GM19043 (cell line): ENCODE results near the gene LARGE1.

ENCODE experiments used
- ATAC-seq: cut with Tn5 transposase; IDR thresholded peaks from one replicate; pipeline ENCODE4 v1.9.1; 2021; ENCODE audit warnings: low read depth; ENCODE audit not compliant: unreplicated experiment

LARGE1 gene

DNA sequence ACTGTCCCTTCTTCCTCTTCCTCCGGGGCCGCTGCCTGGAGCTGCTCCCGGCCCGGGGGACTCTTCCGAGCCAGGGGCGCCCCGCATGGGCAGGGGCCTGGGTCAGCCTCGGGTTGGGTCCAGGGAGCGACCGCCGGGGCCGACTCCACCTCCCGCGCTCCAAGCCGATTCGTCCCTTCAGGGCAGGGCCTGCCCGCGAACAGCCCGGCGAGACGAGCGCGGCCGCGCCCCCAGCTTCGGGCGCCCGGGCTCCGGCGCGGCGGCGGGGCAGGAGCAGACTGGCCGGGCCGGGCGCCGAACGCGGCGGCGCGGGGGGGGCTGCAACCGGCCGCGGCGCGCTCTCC lies at the start of gene LARGE1:
Gene LARGE1, minus strand, starts transcription at position 280 of the 344 bp plus-strand sequence.
- ATAC-seq, result no peak

DNA sequence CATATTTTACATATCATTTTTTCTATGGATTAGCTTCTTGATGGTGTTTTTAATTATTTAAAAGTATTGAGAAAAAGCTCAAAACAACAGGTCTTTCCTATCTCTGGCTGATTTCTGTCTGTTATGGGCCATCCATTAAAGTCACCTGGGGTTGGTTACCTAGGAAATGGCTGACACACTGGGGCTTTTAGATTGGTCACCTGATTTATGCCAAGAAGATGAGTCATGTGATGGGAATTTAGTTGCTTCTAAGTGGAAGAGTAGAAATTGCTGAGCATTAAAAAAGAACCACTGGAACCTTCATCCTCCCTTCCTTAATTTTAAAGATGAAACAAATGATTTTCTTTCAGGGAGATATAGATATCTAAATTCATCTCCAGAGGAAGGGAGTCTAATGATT lies 48.8 kb upstream of the LARGE1 start:
- no peak for ATAC-seq

DNA sequence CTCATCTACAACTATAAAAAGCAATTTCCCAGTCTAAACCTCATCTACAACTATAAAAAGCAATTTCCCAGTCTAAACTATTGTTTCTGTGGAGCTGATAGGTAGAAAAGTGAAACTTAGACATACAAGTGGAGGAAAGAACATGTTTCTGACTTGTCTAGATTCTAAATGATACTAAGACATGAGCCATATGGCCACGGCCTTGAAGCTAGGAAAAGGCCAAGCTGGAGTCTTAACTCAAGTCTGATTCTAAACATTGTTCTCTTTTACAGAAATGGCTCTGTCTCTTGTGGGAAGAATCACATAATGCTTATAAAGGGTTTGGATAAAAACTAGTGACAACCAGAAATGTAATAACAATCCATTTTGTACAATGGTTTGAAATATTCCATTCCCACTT lies 43.8 kb upstream of the LARGE1 start:
- ATAC-seq, result no peak

DNA sequence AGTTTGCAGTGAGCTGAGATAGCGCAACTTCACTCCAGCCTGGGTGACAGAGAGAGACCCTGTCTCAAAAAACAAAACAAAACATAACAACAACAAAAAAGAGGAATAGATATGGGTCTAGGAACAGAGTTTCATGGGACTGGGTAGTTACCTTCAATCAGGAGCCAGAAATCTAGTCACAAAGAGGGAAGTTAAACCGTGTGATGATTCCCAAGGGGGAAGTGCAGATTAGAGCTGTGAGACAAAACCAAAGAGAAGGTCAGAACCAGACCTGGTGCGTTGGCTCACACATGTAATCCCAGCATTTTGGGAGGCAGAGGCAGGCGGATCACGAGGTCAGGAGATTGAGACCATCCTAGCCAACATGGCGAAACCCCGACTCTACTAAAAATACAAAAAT lies 42.1 kb upstream of the LARGE1 start:
- no peak for ATAC-seq

DNA sequence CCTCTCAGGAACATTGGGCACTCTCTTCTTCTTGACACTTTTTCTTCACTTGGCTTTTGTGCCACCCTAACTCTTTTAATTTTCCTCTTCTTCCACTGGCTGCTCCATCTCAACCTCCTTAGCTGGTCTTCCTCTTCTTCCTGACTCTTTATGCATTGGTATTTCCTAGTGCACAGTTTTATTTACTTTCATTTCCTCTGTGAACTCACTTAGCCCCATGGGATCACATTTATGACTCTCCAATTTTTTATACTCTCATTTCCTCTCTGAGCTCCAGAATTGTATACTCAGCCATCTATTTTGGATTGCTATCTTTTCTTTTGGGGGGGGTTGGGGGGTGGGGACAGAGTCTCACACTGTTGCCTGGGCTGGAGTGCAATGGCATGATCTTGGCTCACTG lies 38.5 kb upstream of the LARGE1 start:
- no peak for ATAC-seq

DNA sequence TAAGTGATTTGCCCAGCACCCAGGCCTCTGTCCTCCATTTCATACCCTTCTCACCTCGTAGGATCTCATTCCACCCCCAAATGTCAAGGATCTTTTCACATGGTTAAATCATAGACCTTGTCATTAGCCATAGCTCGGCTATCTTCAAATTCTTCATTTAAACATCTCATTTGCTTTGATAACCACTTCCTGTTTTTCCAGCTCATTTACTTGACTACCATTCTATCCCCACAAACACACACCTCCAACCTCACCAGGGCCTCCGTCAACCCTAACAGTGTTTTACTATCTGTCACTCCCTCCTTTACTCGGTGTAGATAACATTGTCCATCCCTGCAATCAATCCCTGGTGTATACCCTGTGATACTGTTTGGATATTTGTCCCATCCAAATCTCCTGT lies 36.8 kb upstream of the LARGE1 start:
- ATAC-seq, result no peak

DNA sequence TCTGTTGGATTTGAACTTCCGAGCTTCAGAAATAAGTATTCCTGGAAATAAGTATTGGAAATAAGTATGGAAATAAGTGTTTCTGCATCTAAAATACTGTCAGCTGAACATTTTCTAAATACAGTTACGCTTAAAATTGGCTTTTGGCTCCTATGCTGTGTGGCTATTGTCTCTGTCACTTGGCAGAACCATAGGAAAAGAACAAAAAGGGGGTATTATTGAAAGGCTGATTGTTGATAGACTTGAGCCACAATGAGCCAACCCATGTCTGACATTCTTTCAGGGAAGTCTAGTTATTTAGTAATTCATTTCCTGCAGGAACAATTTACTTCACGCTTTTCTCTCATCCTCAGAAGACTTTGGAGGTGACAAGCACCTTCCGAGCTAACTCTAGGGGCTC lies 32.5 kb upstream of the LARGE1 start:
- ATAC-seq, result no peak

DNA sequence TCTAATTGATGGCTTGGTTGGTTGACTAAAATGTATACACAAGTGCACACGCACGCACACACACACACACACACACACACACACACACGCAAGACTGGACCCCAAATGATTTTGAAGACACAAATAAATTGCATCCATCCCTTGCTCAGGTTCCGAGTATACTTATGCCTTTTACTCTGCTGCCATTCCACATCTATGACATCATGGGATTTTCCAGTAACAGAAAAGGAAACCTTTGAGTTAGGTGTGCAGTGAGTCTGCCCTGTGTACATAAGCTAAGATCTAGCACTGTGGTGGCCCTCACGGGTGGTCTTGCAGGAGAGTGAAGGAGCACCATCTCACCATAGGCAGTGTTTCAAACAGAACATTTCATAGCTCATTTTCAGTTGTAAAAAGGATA lies 20.5 kb upstream of the LARGE1 start:
- ATAC-seq, result no peak

DNA sequence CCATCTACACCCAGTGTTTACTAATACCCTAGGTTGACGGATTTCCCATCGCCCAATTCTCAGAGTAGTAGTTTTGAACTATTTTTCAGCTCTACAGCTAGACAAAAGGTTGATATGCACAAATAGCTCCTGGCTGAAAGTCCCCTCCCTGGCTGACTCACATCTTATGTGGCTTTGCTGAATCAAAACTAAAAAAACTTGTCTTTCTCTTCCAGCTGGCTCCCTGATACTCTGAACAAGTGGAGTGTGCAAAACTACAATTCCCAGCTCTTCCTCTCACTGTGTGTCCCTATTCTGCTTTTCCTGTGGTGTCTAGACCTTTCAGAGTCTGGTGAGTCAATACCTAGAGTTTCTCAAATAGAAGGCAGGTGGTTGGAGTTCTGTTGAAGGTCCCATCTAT lies 12.7 kb upstream of the LARGE1 start:
- ATAC-seq, result no peak

DNA sequence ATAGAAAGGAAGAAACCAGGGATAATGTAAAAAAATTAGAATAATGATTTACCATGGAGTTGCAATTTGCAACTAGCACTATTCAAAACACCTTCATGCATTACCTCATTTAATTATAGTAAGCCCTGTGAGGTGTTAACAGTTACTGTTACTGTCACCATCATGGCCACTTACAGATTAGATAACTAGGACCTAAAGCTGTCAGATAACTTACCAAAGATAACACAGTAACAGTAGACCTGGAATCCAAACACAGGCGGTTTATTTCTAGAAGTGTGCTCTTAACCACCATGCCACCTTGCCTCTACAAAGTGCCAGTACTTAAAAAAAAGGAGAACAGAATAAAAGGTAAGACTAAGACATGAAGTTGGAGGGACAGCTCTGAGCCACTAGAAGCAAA lies 11.1 kb upstream of the LARGE1 start:
- no peak for ATAC-seq

DNA sequence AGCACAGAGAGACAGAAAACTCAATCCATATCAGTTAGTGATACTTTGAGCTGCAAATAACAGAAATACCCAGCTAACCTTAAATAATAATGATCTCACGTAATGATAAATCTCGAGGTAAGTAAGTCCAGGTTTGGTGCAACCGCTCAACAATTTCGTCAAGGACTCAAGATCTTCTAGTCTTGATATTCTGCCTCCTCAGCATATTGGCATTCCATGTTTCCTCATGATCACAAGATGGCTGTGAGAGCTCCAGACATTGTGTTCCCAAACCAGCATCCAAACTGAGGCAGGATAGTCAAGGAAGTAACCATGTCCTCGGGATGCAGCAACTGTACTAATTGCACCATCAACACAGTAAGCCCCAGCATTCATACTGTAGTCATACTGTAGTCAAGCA lies 7.5 kb upstream of the LARGE1 start:
- ATAC-seq, result no peak

DNA sequence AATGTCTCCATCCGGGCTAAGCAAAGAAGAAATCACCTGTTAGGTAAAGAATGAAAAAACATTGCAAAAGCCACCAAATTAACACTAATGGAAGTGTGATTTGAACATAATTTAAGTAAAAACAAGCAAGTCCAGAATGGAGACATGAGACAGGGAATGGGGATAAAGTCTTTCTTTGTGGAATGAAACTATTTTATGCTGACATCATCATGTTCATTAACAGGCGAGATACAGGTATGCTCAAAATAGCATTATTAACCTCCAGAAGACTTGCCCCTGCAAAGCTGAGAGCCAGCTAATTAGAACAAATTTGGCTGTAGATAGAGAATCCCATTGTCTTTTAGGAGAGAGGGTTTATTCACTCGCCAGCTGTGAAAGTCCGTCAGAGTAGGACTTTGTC lies 4.9 kb upstream of the LARGE1 start:
- ATAC-seq, result no peak

DNA sequence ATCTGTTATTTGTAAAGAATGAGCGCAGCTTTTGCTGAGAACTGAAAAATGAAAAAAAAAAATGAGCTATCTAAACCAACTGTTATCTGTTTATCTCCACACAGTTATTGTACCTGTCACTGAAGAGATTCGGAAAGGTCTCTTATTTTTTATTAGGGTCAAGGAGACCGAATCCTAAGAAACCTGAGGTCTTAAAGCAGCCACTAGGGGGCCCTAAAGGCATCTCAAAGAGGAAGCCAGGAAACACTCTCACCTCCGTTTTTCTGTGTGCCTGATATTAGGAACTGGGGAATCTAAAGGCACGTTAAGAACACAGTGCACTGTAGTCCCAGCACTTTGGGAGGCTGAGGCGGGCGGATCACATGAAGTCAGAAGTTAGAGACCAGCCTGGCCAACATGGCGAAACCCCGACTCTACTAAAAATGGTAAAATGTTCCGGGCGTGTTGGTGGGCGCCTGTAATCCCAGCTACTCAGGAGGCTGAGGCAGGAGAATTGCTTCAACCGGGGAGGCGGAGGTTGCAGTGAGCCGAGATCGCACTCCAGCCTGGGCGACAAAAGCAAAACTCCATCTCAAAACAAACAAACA lies 3.5 kb upstream of the LARGE1 start:
- ATAC-seq, result no peak

DNA sequence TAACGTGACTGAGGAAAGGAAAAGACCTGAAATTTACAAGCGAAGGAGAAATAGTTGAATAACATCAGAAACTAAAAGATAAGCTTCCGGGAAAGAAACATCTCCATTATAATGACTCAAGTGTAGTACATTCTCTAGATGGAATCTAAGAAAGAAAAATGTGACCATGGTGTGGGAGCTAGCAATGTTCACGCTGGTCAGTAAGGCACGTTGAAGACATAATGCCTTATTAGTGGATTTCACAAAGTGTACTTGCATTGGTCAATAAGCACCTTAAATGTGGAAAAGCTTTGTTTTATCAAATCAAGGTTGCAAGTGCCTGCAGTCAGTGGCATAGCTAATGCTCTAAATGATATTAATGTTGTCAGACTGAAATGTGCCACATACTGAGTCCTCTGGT lies 2.8 kb upstream of the LARGE1 start:
- no peak for ATAC-seq

DNA sequence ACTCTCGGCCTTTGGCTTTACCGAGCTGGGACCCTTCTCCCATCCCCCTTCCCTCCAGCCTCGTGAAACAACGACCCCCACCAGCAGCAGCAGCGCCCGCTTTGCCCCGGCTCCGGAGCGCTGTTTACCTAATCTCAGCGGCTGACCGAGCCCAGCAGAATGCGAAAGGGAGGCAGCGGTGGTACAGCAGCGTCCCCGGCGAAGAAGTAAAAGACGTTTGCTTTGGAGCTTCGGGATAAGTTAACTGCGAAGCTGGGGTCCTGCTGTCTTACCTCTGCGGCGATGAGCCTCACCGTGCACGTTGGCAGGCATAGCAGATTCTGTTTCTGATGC lies 2.0 kb upstream of the LARGE1 start:
- no peak for ATAC-seq

DNA sequence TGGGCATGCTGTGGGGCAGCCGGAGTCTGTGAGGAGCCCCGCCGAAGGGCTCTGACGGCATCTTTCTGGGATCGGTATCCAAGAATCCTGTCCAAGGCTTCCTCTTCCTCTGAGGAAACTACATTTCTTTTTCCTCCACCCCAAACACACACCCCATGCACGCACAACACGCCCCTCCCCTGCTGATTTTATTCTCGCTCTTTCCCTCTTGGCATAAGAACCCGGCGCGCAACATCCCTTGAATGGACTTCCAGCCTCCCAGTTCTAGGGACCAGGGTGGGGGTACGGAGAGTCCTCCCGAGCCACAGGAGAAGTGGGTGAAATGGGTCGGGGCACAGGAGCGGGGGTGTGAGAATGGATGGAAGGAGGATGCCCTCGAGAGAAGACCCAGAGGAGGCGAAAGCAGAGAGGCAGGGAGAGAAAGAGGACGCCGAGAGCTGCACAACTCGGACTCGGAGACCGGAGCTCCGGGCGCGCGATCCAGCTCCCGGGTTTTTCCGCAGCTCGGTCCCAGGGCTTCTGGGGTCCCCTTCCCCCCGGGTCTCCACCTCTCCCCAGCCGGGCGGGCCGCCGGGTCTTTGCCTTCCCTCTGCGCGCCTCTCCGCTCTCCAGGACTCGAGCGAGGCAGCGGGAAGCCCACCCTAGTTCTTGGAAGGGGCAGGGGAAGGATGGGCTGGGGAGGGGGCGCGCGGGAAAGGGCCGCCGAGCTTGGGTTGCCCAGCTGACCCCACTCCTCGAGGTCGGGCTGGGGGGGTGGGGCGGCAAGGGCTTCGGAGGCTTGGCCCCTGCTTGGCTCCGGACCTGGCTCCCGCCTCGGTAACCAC lies 1.5 kb upstream of the LARGE1 start:
- ATAC-seq, result no peak

DNA sequence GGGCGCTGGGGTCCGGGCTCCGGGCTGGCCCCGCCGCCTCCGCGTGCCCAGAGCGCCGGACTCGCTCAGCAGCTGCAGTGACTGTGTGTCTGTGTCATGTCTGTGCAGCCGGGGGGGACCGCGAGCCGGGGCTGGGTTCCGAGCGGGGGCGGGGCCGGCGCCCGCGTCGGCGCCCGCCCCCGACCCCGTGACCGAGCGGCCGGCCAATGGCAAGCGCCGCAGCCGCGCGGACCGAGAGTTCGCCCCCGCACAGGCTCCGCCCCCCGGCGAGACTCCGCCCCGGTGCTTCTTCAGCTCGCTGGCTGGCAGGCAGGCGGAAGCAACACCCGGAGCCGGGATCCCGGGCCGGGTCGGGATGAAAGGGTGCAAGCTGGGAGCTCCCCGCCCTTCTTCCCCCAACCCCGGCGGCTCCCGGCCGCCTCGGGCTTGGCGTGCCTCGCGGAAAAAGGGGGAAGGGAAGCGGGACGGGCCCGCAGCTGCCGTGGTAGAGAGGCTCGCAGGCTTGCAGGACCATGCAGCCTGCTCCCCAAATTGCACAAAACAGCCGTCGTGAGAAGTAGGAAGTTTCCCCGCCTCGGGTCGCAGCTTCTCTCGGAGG lies 750 bp upstream of the LARGE1 start:
- peak; percentile 69 for ATAC-seq

DNA sequence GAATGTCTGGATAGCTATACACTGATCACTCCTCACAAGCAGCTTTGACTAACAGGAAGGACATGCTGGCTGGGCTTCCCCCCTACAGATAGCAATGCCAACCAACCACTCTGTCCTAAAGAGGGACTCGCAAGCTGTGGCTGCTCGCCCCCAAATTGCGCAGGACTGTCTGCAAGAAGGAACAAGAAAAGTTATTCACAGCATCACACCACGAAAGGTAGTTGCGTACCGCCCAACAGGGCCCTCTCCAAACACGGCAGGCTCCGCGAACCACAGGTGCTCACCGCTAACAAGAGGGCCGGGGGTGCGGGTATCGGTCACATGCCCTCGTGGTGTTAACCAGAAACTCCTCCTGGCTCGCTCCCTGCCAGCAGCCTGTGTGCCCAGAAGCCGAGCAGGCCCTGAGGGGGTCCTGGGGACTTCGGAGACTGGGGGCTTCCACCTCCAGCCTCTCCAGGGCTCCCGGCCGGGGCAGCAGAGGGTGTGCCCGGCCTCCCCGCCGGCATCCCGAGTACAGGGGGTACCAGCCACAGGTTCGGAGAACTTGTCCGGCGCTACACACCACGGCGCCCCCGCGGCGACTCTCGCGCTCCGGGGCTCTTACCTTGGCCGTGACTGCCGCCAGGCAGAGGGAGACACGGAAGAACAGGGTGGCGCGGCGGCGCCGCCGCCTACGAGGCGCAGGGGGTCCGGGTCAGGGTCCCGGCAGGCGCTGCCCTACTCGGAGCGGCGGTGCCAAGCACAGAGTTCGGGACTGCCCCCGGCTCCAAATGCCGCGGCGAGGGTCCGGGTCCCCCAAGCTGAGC lies 682 bp downstream of the LARGE1 start:
- ATAC-seq, result no peak

DNA sequence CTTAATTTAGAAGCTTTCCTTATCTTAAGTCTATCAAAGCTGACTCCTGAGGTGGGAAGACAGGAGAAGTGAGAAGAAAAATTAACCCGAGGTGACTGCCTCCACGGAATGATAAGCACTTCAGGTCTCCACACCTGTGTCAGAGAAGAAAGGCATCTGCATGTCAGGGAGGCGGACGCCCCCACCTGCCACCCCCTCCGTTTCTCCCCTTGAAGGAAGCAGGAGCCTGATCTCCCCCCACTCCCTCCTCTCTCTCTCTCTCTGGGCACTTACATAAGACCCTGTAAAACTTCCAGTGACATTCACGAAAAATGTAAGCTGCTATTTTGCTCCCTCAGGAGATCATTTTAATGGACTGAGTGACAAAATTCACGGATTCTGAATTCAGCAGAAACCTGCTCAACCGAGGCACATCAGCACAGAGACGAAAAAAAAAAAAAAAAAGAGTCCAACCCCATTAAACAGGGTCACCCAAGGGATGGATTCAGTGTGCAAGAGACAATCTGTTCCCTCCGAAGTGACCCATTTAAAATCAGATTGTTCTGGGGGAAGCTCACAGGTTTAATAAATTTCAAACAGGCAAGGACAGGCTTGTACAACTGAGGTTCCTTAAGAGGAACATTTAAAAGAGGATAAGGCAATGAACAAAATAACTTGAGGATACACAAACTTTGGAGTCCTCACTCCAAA lies 1.5 kb downstream of the LARGE1 start:
- ATAC-seq, result no peak

DNA sequence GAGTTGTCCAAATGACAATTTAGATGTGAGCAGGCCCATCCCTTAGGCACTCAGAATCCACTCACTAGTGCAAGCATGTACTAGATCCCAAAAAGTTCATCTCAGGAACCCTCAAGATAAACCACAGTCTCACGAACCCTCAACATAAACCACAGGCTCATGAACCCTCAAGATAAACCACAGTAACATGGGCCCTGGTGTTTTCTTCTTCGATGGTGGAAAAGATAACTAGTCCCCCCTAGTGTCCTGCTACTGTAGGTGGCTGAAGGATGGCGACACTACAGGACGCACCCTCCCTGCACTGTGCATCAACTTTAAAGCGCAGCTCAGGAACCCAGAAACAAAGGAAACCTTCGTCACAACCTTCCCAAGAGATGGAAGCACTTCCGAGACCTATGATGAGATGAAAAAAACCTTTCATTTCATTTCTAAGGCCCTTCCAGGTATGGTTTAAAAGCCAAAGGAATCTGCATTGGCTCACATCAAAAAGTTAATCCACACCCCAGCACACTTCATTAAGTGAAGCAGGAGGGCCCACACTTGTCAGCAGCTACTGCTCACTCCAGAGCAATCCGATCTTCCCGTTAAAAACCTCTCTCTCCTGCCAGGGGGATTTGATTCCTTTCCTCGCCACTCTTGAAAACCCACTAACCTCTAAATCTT lies 2.4 kb downstream of the LARGE1 start:
- ATAC-seq, result no peak
